Mucosa of descending colon (tissue), 3 donors: ENCODE results near the gene PLXNA4. TPM values are rescaled to one million over a fixed set of nuclear protein-coding genes. Genes with fewer than 3 reads are reported as not detected.

Experiments
- ATAC-seq: fragments of 200-7000 bp; cut with Tn5 transposase; one replicate; pipeline ENCODE4 v1.9.1; 2020; ENCODE audit warnings: mild to moderate bottlenecking, moderate library complexity
- DNase-seq, 3 donors: peaks; one replicate each; pipeline ENCODE4 v3.0.0-alpha.2; 2020
- H3K36me3 ChIP-seq: fragments of 200-600 bp; one replicate; pipeline ENCODE4 v1.8.0; 2021; ENCODE audit warnings: low read depth, mild to moderate bottlenecking
- H3K4me1 ChIP-seq: fragments of 200-600 bp; one replicate; pipeline ENCODE4 v1.8.0; 2021; ENCODE audit warnings: low read depth, mild to moderate bottlenecking
- H3K4me3 ChIP-seq: fragments of 200-600 bp; one replicate; pipeline ENCODE4 v1.8.0; 2021; ENCODE audit warnings: mild to moderate bottlenecking
- H3K9me3 ChIP-seq: fragments of 200-600 bp; one replicate; pipeline ENCODE4 v1.8.0; 2021; ENCODE audit warnings: mild to moderate bottlenecking
- intact Hi-C, 2 donors: fragments of 100-400 bp; cut with DNase I in 1 of 2; cut with micrococcal nuclease in 1 of 2; formaldehyde crosslinking; loops; one replicate each; pipeline versions ENCODE4 v1.11.0 to v1.11.1; 2022; cut with DNase I, micrococcal nuclease
- total RNA-seq, 3 donors: library from RNA; stranded (reverse); fragmentation: NEBNext Ultra II Directional in 2 of 3; extraction: Animal tissue kit (Norgen Biotek cat#: 25700) in 2 of 3; gene quantifications; one replicate each; pipeline versions ENCODE4 v1.2.1 to v1.2.4, GENCODE V29; 2021 to 2023
- TF ChIP-seq, protein P1 (sequence below): fragments of 200-600 bp; IDR thresholded peaks from one replicate; pipeline ENCODE4 v1.8.0; 2022; ENCODE audit warnings: antibody characterized with exemption, mild to moderate bottlenecking
- donor health status: DM: no; HTN: no; CAD: no; lungs with moderate emphysema.
- donor health status: DM: no; HTN: no; CAD: no.
- donor health status: DM: no; HTN: yes; CAD: no.

The PLXNA4 gene
- total RNA-seq, 3 donors from 2014 or later: 0.78 to 3.5 (median 2.7) TPM

DNA sequence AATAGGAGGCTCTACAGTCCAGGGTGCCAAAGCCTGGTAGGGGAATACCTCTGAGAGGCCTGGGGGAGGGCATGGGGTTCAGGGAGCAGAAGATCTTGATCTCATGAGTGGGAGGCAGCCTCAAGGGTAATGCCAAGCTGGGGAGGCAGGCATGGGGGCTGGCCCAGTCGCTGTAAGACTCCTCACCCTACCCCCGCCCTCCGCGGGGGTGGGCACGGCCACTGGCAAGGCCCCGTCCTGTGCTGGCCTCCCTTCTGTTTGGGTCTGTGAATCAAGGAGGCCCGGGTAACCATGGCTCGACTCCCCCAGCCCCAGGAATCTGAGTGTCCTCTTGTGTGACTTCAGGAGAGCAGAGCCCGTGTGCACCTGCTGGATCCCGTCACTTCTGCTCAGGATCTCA is 473.9 kb downstream of the PLXNA4 start:
- DNase-seq (no peak), ATAC-seq (no peak)
- TF ChIP-seq, protein P1, sequence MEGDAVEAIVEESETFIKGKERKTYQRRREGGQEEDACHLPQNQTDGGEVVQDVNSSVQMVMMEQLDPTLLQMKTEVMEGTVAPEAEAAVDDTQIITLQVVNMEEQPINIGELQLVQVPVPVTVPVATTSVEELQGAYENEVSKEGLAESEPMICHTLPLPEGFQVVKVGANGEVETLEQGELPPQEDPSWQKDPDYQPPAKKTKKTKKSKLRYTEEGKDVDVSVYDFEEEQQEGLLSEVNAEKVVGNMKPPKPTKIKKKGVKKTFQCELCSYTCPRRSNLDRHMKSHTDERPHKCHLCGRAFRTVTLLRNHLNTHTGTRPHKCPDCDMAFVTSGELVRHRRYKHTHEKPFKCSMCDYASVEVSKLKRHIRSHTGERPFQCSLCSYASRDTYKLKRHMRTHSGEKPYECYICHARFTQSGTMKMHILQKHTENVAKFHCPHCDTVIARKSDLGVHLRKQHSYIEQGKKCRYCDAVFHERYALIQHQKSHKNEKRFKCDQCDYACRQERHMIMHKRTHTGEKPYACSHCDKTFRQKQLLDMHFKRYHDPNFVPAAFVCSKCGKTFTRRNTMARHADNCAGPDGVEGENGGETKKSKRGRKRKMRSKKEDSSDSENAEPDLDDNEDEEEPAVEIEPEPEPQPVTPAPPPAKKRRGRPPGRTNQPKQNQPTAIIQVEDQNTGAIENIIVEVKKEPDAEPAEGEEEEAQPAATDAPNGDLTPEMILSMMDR: no peak
- Histone ChIP-seq H3K9me3 (no peaks in the 10 kb centered on the region), H3K4me3 (no peak overlapping the region), H3K4me1 (peaks cover 8% of the 10 kb centered on the region), H3K36me3 (no peaks in the 10 kb centered on the region)
- intact Hi-C loops: no loop called here

DNA sequence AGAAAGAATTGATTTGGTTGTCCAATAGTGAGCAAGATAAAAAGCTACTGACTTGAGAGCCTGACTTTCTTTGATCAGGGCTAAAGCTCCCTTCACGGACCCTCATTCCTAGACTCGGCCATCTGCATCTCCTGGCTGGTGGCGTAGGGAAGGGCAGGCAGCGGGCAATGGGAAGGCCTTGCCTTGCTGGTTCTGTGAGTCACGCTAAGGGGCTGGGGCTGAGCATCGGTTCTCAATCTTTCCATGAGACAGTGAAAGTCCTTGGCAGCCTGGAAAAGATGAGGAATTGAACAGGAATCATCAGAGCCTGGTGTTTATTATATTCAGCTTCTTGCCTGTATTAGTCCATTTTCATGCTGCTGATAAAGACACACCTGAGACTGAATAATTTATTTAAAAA is 475.3 kb downstream of the PLXNA4 start:
- TF ChIP-seq, protein P1: no peak
- H3K36me3 ChIP-seq: no peaks in the 10 kb centered on the region
- H3K4me1 ChIP-seq: peaks cover 8% of the 10 kb centered on the region
- H3K9me3 ChIP-seq: no peaks in the 10 kb centered on the region
- intact Hi-C loops: no loop called here
- ATAC-seq: no peak
- no peak for DNase-seq
- no peak overlapping the region for H3K4me3 ChIP-seq

DNA sequence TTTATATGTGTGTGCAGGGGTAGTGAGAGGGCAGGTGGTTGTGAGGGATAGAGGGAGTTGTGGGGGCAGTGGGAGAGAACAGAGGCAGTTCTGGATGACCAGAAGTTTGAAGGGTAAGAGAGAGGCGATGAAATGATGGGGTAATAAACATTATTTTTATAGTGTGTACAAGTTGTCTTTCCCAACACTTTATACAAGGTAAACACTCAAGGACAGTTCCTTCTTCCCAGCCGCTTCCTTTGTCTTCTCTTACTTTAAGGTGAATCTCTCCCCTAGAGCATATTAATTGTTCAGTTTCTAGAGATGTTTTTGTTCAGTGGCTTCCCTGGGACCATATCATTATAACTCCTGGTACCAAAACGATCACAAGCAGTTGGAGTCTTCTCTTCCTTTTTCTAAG is 475.8 kb downstream of the PLXNA4 start:
- intact Hi-C loops: no loop called here
- no peak for ATAC-seq
- TF ChIP-seq, protein P1: no peak
- H3K36me3 ChIP-seq: no peaks in the 10 kb centered on the region
- DNase-seq: no peak
- H3K9me3 ChIP-seq: no peaks in the 10 kb centered on the region
- H3K4me3 ChIP-seq: no peak overlapping the region
- H3K4me1 ChIP-seq: peaks cover 8% of the 10 kb centered on the region

DNA sequence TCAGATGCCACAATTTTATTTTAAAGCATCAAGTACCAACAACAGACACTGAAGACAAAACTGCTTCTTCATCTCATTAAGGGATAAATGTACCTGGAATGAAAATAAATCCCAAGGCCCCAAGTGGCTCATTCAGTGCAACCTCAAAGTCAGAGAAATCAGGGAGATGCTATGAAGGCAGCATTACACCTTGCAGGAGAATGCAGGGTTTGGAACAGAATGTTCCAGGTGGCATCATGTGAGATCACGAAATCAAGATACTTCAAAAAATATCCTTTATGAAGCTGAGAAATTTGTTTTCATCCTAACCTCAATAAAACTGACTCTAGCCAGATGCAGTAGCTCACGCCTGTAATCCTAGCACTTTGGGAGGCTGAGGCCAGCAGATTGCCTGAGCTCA is 477.1 kb downstream of the PLXNA4 start:
- ATAC-seq (no peak), DNase-seq (no peak)
- H3K36me3 ChIP-seq: no peaks in the 10 kb centered on the region
- intact Hi-C loops: no loop called here
- no peak overlapping the region for H3K4me3 ChIP-seq
- TF ChIP-seq, protein P1: no peak
- H3K9me3 ChIP-seq: no peaks in the 10 kb centered on the region
- H3K4me1 ChIP-seq: peaks cover 7% of the 10 kb centered on the region

DNA sequence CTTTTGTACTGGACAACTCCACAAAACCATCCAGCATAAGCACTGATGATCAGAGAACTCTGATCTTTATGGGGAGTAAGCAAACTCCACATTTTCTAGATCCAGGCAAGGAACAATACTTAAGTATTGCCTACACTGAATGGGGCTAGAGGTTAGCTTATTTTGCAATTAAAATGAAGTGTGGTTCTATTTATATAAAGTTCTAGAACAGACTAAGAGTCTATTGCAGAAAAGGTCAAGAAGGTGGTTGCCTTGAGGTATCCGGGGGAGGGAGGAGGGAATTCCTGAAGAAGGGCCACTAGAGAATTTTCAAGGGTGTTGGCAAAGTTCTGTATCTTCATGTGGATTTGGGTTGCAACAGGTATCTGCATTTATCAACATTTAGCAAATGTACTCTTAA is 477.9 kb downstream of the PLXNA4 start:
- intact Hi-C loops: no loop called here
- Histone ChIP-seq H3K36me3 (no peaks in the 10 kb centered on the region), H3K9me3 (no peaks in the 10 kb centered on the region), H3K4me3 (no peak overlapping the region), H3K4me1 (peaks cover 4% of the 10 kb centered on the region)
- ATAC-seq (no peak), DNase-seq (no peak)
- TF ChIP-seq, protein P1: no peak

DNA sequence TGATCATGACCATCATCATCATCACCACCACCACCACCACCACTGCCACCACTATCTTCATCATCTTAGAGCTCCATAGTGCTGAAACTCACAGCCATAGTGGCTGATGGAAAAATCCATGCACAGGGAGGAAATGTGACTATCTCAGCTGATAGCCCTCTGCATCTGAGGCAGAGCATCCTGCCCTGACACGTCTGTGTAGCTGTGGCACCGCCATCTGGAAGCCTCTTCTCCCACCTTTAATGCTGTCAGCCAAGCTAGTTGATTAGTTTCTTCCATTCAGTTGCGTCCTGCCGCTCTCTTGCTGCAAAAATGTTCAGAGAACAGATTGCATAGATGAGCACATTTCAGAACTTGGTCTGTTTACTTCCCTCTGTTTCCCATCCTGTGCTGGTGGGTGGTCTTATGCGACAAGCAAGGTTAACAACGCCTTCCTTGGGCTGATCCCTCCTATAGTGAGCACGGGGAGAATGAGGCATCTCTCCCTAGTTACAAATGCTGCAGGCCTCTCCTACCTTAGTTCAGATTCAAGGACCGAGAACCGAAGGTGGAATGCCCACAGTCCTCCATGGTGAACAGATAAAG is 478.6 kb downstream of the PLXNA4 start:
- ATAC-seq (no peak), DNase-seq (no peak)
- no peaks in the 10 kb centered on the region for H3K36me3 ChIP-seq
- H3K4me1 ChIP-seq: peaks cover under 1% of the 10 kb centered on the region
- no peaks in the 10 kb centered on the region for H3K9me3 ChIP-seq
- TF ChIP-seq, protein P1: no peak
- intact Hi-C loops: no loop called here
- H3K4me3 ChIP-seq: no peak overlapping the region
